Liver (tissue), 9 donors: ENCODE data around the gene GAB2. TPM values are rescaled to one million over a fixed set of nuclear protein-coding genes. Genes with fewer than 3 reads are reported as not detected.
A peak's percentile ranks its signal among the peaks of the same experiment; 100 is the strongest.

ENCODE experiments used
- DNase-seq: peaks from one replicate; pipeline ENCODE4 v3.0.0-alpha.2; 2017; ENCODE audit warnings: low spot score
- H3K27ac ChIP-seq, 2 donors: one replicate each; pipeline ENCODE4 v1.7.0; 2013; ENCODE audit warnings: inconsistent platforms in 2 of 2, low read length in 2 of 2, control low read depth in 1 of 2, low read depth in 1 of 2, mild to moderate bottlenecking in 1 of 2
- H3K27me3 ChIP-seq, 4 donors: one replicate each; pipeline versions ENCODE4 v1.6.1 to v1.7.0; 2013; ENCODE audit warnings: low read length in 3 of 4, inconsistent platforms in 1 of 4, mild to moderate bottlenecking in 1 of 4, moderate library complexity in 1 of 4; ENCODE audit not compliant: control insufficient read depth in 4 of 4, insufficient read depth in 4 of 4
- H3K36me3 ChIP-seq, 4 donors: one replicate each; pipeline versions ENCODE4 v1.6.1 to v1.7.0; 2013; ENCODE audit warnings: low read length in 3 of 4, mild to moderate bottlenecking in 3 of 4, low read depth in 1 of 4, moderate library complexity in 1 of 4; ENCODE audit not compliant: control insufficient read depth in 4 of 4, insufficient read depth in 3 of 4
- H3K4me1 ChIP-seq, 4 donors: one replicate each; pipeline versions ENCODE4 v1.6.1 to v1.7.0; 2013; ENCODE audit warnings: low read length in 3 of 4, mild to moderate bottlenecking in 3 of 4, moderate library complexity in 1 of 4; ENCODE audit not compliant: control insufficient read depth in 4 of 4, insufficient read depth in 4 of 4
- H3K4me3 ChIP-seq, 3 donors: one replicate each; pipeline versions ENCODE4 v1.6.1 to v1.7.0; 2013; ENCODE audit warnings: low read length in 3 of 3, control low read depth in 1 of 3, low read depth in 1 of 3, mild to moderate bottlenecking in 1 of 3
- H3K9ac ChIP-seq, 2 donors: one replicate each; pipeline ENCODE4 v1.7.0; 2013; ENCODE audit warnings: low read length in 2 of 2, mild to moderate bottlenecking in 2 of 2, moderate library complexity in 2 of 2, control low read depth in 1 of 2, low read depth in 1 of 2
- H3K9me3 ChIP-seq, 4 donors: one replicate each; pipeline versions ENCODE4 v1.6.1 to v1.7.0; 2013; ENCODE audit warnings: low read length in 3 of 4; ENCODE audit not compliant: control insufficient read depth in 4 of 4
- ATF3 ChIP-seq: IDR thresholded peaks from 2 replicates; pipeline ENCODE4 v1.6.1; 2016; ENCODE audit warnings: antibody characterized with exemption
- CTCF ChIP-seq: fragments of 150-350 bp; IDR thresholded peaks from 2 replicates; pipeline ENCODE4 v1.5.1; 2017; ENCODE audit warnings: improper control_type of control experiment, low read depth, low read length; ENCODE audit not compliant: missing input control
- EGR1 ChIP-seq, 2 donors: IDR thresholded peaks; 2 replicates each; pipeline ENCODE4 v1.6.1; 2016 to 2018; ENCODE audit warnings: antibody characterized with exemption in 2 of 2, low read depth in 2 of 2
- FOXA2 ChIP-seq: IDR thresholded peaks from 2 replicates; pipeline ENCODE4 v1.6.1; 2016; ENCODE audit warnings: antibody characterized with exemption
- GABPA ChIP-seq, 2 donors: IDR thresholded peaks in 1 of 2; conservative IDR thresholded peaks in 1 of 2; 2 replicates each; pipeline ENCODE4 v1.6.1; 2016; ENCODE audit warnings: antibody characterized with exemption in 2 of 2, mild to moderate bottlenecking in 1 of 2, moderate library complexity in 1 of 2
- HNF4A ChIP-seq, 2 donors: conservative IDR thresholded peaks; 2 replicates each; pipeline ENCODE4 v1.6.1; 2016; ENCODE audit warnings: antibody characterized with exemption in 2 of 2, mild to moderate bottlenecking in 2 of 2
- HNF4G ChIP-seq: IDR thresholded peaks from 2 replicates; pipeline ENCODE4 v1.6.1; 2016; ENCODE audit warnings: antibody characterized with exemption
- JUND ChIP-seq, 2 donors: IDR thresholded peaks; 2 replicates each; pipeline ENCODE4 v1.6.1; 2016; ENCODE audit warnings: antibody characterized with exemption in 2 of 2
- MAX ChIP-seq: IDR thresholded peaks from 2 replicates; pipeline ENCODE4 v1.6.1; 2016; ENCODE audit warnings: antibody characterized with exemption
- NR2F2 ChIP-seq: IDR thresholded peaks from 2 replicates; pipeline ENCODE4 v1.6.1; 2016; ENCODE audit warnings: antibody characterized with exemption
- RAD21 ChIP-seq, 2 donors: IDR thresholded peaks; 2 replicates each; pipeline ENCODE4 v1.6.1; 2016; ENCODE audit warnings: antibody characterized with exemption in 2 of 2, mild to moderate bottlenecking in 2 of 2
- REST ChIP-seq: IDR thresholded peaks from 2 replicates; pipeline ENCODE4 v1.6.1; 2016; ENCODE audit warnings: antibody characterized with exemption, mild to moderate bottlenecking
- RXRA ChIP-seq, 2 donors: IDR thresholded peaks; 2 replicates each; pipeline ENCODE4 v1.6.1; 2017 to 2018; ENCODE audit warnings: antibody characterized with exemption in 2 of 2, mild to moderate bottlenecking in 1 of 2
- TAF1 ChIP-seq: conservative IDR thresholded peaks from 2 replicates; pipeline ENCODE4 v1.6.1; 2016; ENCODE audit warnings: antibody characterized with exemption, mild to moderate bottlenecking
- ZBTB33 ChIP-seq: IDR thresholded peaks from 2 replicates; pipeline ENCODE4 v1.6.1; 2016; ENCODE audit warnings: antibody characterized with exemption
- WGBS: extraction: QIAGEN DNeasy Blood & Tissue Kit; methylation state at CpG from one replicate; pipeline ENCODE4 v1.1.7; 2013; 5-methylcytosine and 5-hydroxymethylcytosine counted together
- polyA plus RNA-seq, 2 donors: library from polyadenylated mRNA; stranded (reverse) in 1 of 2; unstranded in 1 of 2; fragments of 200-250 nt in 1 of 2; fragments of >200 nt in 1 of 2; fragmentation: Nextera tagmentation in 1 of 2; extraction: Ambion mirVana in 1 of 2; gene quantifications; one replicate each; pipeline versions ENCODE4 v1.2.1 to v1.2.3, GENCODE V29; 2013 to 2015
- total RNA-seq, 2 donors: library from RNA; depleted of rRNA; stranded (reverse); fragments of >200 nt; gene quantifications; one replicate each; pipeline ENCODE4 v1.2.3, GENCODE V29; 2014
- donor health status: healthy.
- donor health status: healthy.
- donor health status: healthy.
- donor health status: healthy.
- donor health status: healthy.

Gene GAB2
- total and polyA plus RNA-seq, 4 donors: 1.3 to 3.6 (median 2.5) TPM

- Histone ChIP-seq H3K4me1 (peaks cover 7 to 32% (median 18%) of the 10 kb centered on the region in 4 donors), H3K36me3 (no peaks in the 10 kb centered on the region), H3K9me3 (no peaks in the 10 kb centered on the region), H3K4me3 (no peak overlapping the region), H3K9ac (no peak overlapping the region), H3K27ac (no peak overlapping the region), H3K27me3 (no peaks in the 10 kb centered on the region)
- no peak for TF ChIP-seq HNF4A (conservative IDR thresholded peaks at IDR 0.05)
- TF ChIP-seq FOXA2: no peak
- no peak for TF ChIP-seq EGR1 (IDR thresholded peaks at IDR 0.05; ENCODE audit: low read depth in 2 of 2)
- no peak for TF ChIP-seq GABPA (IDR thresholded peaks at IDR 0.05 in 1 of 2, conservative IDR thresholded peaks at IDR 0.05 in 1 of 2)
- 96% methylated on average over 6 of the region's 6 CpGs for WGBS
- no peak for DNase-seq
Observed at GRCh38 chr11:78293536-78293935, 124.1 kb downstream of the GAB2 start.

- Histone ChIP-seq H3K4me1 (peaks cover 7 to 22% (median 9%) of the 10 kb centered on the region in 4 donors), H3K4me3 (no peak overlapping the region), H3K27me3 (no peaks in the 10 kb centered on the region), H3K9ac (no peak overlapping the region), H3K36me3 (no peaks in the 10 kb centered on the region), H3K9me3 (no peaks in the 10 kb centered on the region), H3K27ac (peak overlapping the region in 1 of 2 donors; percentile 35)
- WGBS: 82% methylated on average over 9 of the region's 9 CpGs
- DNase-seq: no peak
- TF ChIP-seq FOXA2: no peak
- no peak for TF ChIP-seq ZBTB33
- TF ChIP-seq JUND (IDR thresholded peaks at IDR 0.05): no peak
- TF ChIP-seq CTCF: no peak
- TF ChIP-seq NR2F2: no peak
- TF ChIP-seq RXRA (IDR thresholded peaks at IDR 0.05): no peak
- TF ChIP-seq GABPA (IDR thresholded peaks at IDR 0.05 in 1 of 2, conservative IDR thresholded peaks at IDR 0.05 in 1 of 2): no peak
Observed at GRCh38 chr11:78292109-78292803, 125.4 kb downstream of the GAB2 start.

- Histone ChIP-seq H3K9me3 (no peaks in the 10 kb centered on the region), H3K4me3 (no peak overlapping the region), H3K4me1 (peaks cover 7 to 21% (median 9%) of the 10 kb centered on the region in 4 donors), H3K9ac (no peak overlapping the region), H3K27me3 (no peaks in the 10 kb centered on the region), H3K27ac (no peak overlapping the region), H3K36me3 (no peaks in the 10 kb centered on the region)
- WGBS: 97% methylated on average over 6 of the region's 6 CpGs
- DNase-seq: no peak
- TF ChIP-seq RXRA (IDR thresholded peaks at IDR 0.05): no peak
- no peak for TF ChIP-seq REST
- no peak for TF ChIP-seq MAX
- TF ChIP-seq JUND (IDR thresholded peaks at IDR 0.05): no peak
- TF ChIP-seq HNF4G: no peak
- no peak for TF ChIP-seq NR2F2
- TF ChIP-seq ATF3: no peak
- TF ChIP-seq CTCF: no peak
- TF ChIP-seq GABPA (IDR thresholded peaks at IDR 0.05 in 1 of 2, conservative IDR thresholded peaks at IDR 0.05 in 1 of 2): no peak
- no peak for TF ChIP-seq TAF1
- TF ChIP-seq RAD21 (IDR thresholded peaks at IDR 0.05): no peak
Observed at GRCh38 chr11:78291503-78292108, 126.0 kb downstream of the GAB2 start.
